WTC11 (cell line): ENCODE data around the gene SEZ6L.

ENCODE experiments used
- CBFB ChIP-seq: sonication (generic); formaldehyde crosslinking; IDR thresholded peaks from 2 replicates; pipeline ENCODE4 v1.8.1; 2022; ENCODE audit warnings: mild to moderate bottlenecking, low read depth, missing genetic modification reagents
- CREB1 ChIP-seq: sonication (generic); formaldehyde crosslinking; IDR thresholded peaks from 2 replicates; pipeline ENCODE4 v1.8.0; 2023; ENCODE audit warnings: mild to moderate bottlenecking, missing genetic modification reagents
- IRF2 ChIP-seq: sonication (generic); formaldehyde crosslinking; IDR thresholded peaks from 2 replicates; pipeline ENCODE4 v1.8.0; 2022; ENCODE audit warnings: low read depth, missing genetic modification reagents, borderline replicate concordance
- TCF7 ChIP-seq: sonication (generic); formaldehyde crosslinking; IDR thresholded peaks from 2 replicates; pipeline ENCODE4 v1.8.0; 2022; ENCODE audit warnings: mild to moderate bottlenecking, low read depth, missing genetic modification reagents, moderate library complexity
- TF ChIP-seq, protein P1 (sequence below): sonication (generic); formaldehyde crosslinking; IDR thresholded peaks from 2 replicates; pipeline ENCODE4 v1.8.1; 2023; ENCODE audit warnings: mild to moderate bottlenecking, missing genetic modification reagents, borderline replicate concordance
- TF ChIP-seq, protein P2 (sequence below): fragments of 200-600 bp; IDR thresholded peaks from 2 replicates; pipeline ENCODE4 v1.8.0; 2022; ENCODE audit warnings: antibody characterized with exemption
- TF ChIP-seq, protein P3 (sequence below): sonication (generic); formaldehyde crosslinking; IDR thresholded peaks from 2 replicates; pipeline ENCODE4 v1.8.0; 2022; ENCODE audit warnings: mild to moderate bottlenecking, missing genetic modification reagents
- TF ChIP-seq, protein P4 (sequence below): sonication (generic); formaldehyde crosslinking; IDR thresholded peaks from 2 replicates; pipeline ENCODE4 v1.8.1; 2022; ENCODE audit warnings: mild to moderate bottlenecking, missing genetic modification reagents, moderate library complexity, borderline replicate concordance
- TF ChIP-seq, protein P5 (sequence below): sonication (generic); formaldehyde crosslinking; IDR thresholded peaks from 2 replicates; pipeline ENCODE4 v1.8.0; 2022; ENCODE audit warnings: mild to moderate bottlenecking, missing genetic modification reagents
- TF ChIP-seq, protein P6 (sequence below): fragments of 250-450 bp; sonication (Bioruptor Pico); conservative IDR thresholded peaks from 2 replicates; pipeline ENCODE4 v1.9.0; 2021; ENCODE audit warnings: mild to moderate bottlenecking

DNA sequence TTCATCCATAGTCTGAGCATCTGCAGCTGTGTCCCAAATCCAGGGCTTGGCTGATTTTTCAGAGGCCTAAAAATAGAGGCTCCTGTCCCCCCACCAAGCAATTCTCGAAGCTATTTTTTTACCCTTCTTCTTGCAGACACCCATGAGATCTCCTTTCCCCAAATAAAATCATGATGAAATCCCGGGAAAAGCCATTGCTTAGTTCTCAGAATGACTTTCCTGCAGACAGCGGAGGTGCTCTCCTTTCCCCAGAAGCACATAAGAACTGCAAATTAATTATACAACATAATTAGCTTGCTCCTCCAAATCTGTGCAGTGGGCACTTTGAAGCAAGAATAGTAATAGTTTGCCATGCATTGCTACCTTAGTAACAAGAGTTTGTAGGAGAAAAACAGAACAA lies 176.2 kb downstream of the SEZ6L start:
- no peak for TF ChIP-seq IRF2
- TF ChIP-seq, protein P1, sequence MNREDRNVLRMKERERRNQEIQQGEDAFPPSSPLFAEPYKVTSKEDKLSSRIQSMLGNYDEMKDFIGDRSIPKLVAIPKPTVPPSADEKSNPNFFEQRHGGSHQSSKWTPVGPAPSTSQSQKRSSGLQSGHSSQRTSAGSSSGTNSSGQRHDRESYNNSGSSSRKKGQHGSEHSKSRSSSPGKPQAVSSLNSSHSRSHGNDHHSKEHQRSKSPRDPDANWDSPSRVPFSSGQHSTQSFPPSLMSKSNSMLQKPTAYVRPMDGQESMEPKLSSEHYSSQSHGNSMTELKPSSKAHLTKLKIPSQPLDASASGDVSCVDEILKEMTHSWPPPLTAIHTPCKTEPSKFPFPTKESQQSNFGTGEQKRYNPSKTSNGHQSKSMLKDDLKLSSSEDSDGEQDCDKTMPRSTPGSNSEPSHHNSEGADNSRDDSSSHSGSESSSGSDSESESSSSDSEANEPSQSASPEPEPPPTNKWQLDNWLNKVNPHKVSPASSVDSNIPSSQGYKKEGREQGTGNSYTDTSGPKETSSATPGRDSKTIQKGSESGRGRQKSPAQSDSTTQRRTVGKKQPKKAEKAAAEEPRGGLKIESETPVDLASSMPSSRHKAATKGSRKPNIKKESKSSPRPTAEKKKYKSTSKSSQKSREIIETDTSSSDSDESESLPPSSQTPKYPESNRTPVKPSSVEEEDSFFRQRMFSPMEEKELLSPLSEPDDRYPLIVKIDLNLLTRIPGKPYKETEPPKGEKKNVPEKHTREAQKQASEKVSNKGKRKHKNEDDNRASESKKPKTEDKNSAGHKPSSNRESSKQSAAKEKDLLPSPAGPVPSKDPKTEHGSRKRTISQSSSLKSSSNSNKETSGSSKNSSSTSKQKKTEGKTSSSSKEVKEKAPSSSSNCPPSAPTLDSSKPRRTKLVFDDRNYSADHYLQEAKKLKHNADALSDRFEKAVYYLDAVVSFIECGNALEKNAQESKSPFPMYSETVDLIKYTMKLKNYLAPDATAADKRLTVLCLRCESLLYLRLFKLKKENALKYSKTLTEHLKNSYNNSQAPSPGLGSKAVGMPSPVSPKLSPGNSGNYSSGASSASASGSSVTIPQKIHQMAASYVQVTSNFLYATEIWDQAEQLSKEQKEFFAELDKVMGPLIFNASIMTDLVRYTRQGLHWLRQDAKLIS = no peak
- no peak for TF ChIP-seq CREB1 (CRISPR knock-in tag)
- TF ChIP-seq, protein P2, sequence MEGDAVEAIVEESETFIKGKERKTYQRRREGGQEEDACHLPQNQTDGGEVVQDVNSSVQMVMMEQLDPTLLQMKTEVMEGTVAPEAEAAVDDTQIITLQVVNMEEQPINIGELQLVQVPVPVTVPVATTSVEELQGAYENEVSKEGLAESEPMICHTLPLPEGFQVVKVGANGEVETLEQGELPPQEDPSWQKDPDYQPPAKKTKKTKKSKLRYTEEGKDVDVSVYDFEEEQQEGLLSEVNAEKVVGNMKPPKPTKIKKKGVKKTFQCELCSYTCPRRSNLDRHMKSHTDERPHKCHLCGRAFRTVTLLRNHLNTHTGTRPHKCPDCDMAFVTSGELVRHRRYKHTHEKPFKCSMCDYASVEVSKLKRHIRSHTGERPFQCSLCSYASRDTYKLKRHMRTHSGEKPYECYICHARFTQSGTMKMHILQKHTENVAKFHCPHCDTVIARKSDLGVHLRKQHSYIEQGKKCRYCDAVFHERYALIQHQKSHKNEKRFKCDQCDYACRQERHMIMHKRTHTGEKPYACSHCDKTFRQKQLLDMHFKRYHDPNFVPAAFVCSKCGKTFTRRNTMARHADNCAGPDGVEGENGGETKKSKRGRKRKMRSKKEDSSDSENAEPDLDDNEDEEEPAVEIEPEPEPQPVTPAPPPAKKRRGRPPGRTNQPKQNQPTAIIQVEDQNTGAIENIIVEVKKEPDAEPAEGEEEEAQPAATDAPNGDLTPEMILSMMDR = no peak
- TF ChIP-seq, protein P3, sequence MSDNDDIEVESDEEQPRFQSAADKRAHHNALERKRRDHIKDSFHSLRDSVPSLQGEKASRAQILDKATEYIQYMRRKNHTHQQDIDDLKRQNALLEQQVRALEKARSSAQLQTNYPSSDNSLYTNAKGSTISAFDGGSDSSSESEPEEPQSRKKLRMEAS (CRISPR knock-in tag) = no peak
- no peak for TF ChIP-seq CBFB (CRISPR knock-in tag)
- TF ChIP-seq, protein P4, sequence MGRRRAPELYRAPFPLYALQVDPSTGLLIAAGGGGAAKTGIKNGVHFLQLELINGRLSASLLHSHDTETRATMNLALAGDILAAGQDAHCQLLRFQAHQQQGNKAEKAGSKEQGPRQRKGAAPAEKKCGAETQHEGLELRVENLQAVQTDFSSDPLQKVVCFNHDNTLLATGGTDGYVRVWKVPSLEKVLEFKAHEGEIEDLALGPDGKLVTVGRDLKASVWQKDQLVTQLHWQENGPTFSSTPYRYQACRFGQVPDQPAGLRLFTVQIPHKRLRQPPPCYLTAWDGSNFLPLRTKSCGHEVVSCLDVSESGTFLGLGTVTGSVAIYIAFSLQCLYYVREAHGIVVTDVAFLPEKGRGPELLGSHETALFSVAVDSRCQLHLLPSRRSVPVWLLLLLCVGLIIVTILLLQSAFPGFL (CRISPR knock-in tag) = no peak
- TF ChIP-seq TCF7 = no peak
- TF ChIP-seq, protein P5, sequence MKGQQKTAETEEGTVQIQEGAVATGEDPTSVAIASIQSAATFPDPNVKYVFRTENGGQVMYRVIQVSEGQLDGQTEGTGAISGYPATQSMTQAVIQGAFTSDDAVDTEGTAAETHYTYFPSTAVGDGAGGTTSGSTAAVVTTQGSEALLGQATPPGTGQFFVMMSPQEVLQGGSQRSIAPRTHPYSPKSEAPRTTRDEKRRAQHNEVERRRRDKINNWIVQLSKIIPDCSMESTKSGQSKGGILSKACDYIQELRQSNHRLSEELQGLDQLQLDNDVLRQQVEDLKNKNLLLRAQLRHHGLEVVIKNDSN (CRISPR knock-in tag) = no peak
- TF ChIP-seq, protein P6, sequence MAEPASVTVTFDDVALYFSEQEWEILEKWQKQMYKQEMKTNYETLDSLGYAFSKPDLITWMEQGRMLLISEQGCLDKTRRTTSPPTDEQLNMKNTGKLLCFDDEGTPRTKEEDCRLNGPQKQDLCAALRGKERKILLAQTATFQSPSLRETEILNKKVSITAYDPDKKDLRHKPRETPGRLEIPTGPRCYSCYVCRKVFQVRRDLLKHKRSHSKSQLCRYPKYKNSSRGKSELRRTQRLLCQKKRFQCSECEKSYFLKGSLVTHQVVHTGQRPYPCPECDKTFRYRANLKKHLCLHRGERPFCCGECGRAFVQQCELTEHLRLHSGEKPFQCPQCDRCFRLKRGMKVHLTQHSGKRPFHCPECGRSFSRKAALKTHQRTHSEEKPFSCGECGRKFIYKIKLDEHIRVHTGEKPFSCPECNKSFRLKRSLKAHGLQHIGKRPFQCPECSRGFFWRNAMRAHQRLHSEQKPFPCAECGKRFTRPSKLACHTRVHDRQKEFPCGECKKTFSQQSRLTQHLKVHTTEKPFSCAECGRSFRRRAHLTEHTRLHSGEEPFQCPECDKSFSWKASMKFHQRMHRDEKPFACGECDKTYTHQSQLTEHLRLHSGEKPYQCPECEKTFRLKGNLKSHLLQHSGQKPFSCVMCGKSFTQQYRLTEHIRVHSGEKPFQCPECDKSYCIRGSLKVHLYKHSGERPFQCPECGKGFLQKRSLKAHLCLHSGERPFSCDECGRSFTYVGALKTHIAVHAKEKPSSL (CRISPR knock-in tag) = no peak
